Upper lobe of left lung (tissue), 4 donors: ENCODE measurements around the gene CGB3.

Source experiments
- CTCF ChIP-seq, 6 experiments: fragments of 450-650 bp in 4 of 6; fragments of 200-600 bp in 2 of 6; sonication (generic) in 2 of 6; IDR thresholded peaks; one replicate each; pipeline ENCODE4 v1.5.1; 2016 to 2019; ENCODE audit warnings: antibody characterized with exemption in 6 of 6
- EP300 ChIP-seq, 4 donors: sonication (generic); formaldehyde crosslinking; IDR thresholded peaks; one replicate each; pipeline ENCODE4 v1.5.1; 2017; ENCODE audit warnings: antibody characterized with exemption in 4 of 4, control low read depth in 2 of 4
- POLR2A ChIP-seq, 4 donors: fragments of 450-650 bp; IDR thresholded peaks; one replicate each; pipeline ENCODE4 v1.5.1; 2016 to 2017; ENCODE audit warnings: antibody characterized with exemption in 4 of 4, mild to moderate bottlenecking in 2 of 4
- POLR2AphosphoS5 ChIP-seq, 2 donors: sonication (generic); formaldehyde crosslinking; IDR thresholded peaks; one replicate each; pipeline ENCODE4 v1.5.1; 2017; ENCODE audit warnings: antibody characterized with exemption in 2 of 2

- peak; percentile 95 to 100 (median 100) for TF ChIP-seq CTCF (IDR thresholded peaks at IDR 0.05)
- TF ChIP-seq POLR2A (IDR thresholded peaks at IDR 0.05), result peak in 3 of 4 donors; percentile 74 to 92 (median 90)
- peak; percentile 85 to 97 for TF ChIP-seq POLR2AphosphoS5 (IDR thresholded peaks at IDR 0.05)
- peak in 1 of 4 donors; percentile 57 for TF ChIP-seq EP300 (IDR thresholded peaks at IDR 0.05)
These were observed 30.7 kb downstream of the CGB3 start, which contains the start of the genes GYS1 and RUVBL2 for GRCh38 chr19:48993175-48994034.
